ENCODE results near the gene ERVK3-1. TPM values are rescaled to one million over a fixed set of nuclear protein-coding genes. Genes with fewer than 3 reads are reported as not detected.

The ERVK3-1 gene
- total and polyA plus RNA-seq, 2 of the 13 experiments (the other 11 are each of a cell fraction or from before 2014, with no cell fraction given) = 28.5 to 38.7 TPM

GRCh38 chr19:58328999-58329398, 23.8 kb downstream of the ERVK3-1 start (continued):
- peak; percentile 44 for TF ChIP-seq XRCC5 (optimal IDR thresholded peaks at IDR 0.05; ENCODE audit: low read length)
- no peak for TF ChIP-seq PBX2 (CRISPR knock-in tag; IDR thresholded peaks at IDR 0.05)
- TF ChIP-seq ZNF234 (CRISPR knock-in tag; conservative IDR thresholded peaks at IDR 0.05) = no peak
- TF ChIP-seq SALL1 (CRISPR knock-in tag; IDR thresholded peaks at IDR 0.05) = peak; percentile 27
- 0 out of 2 replicates have a peak, but pooled peaks have one; percentile 42 for TF ChIP-seq ZBTB38 (CRISPR knock-in tag; IDR thresholded peaks at IDR 0.05)
- TF ChIP-seq CENPT (CRISPR knock-in tag; IDR thresholded peaks at IDR 0.05; ENCODE audit: low read depth) = no peak

DNA sequence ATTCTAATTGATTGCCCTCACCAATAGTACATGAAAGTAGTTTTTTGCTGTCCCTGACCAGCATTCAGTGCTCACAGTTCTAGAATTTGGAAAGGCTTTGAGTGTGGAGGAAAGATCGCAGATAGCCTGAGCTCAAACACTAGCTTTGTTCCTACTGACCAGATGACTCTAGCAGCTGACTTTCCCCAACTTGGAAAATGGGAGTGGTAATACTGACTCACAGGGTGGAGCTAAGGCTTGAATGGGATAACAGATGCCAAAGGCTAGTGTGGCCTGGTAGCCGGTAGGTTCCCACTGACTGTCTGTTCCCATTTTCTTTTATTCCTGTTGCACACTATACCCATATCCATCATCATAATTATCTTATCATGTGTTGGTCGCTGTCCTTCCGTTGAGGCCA, 25.3 kb downstream of the ERVK3-1 start:
- H3K4me1 ChIP-seq (ENCODE audit: insufficient read depth, low read length) = peaks cover 32% of the 10 kb centered on the region
- FAIRE-seq (no peak), DNase-seq (ENCODE audit: low spot score) (no peak), ATAC-seq (no peak)
- H3K4me3 ChIP-seq (replicated peaks in 1 of 3; ENCODE audit: insufficient read depth in 1 of 3, low read depth in 2 of 3, low read length in 3 of 3) = no peak overlapping the region
- no peaks in the 10 kb centered on the region; a peak in 1 of 5 replicates for H3K27me3 ChIP-seq (ENCODE audit: control insufficient read depth in 1 of 2, insufficient read depth in 2 of 2, low read length in 2 of 2)
- ChIA-PET POLR2A (interaction anchor here (0.8 to 1.6 kb wide), 2 partner anchors 32 to 78 kb away, joined by 3 to 5 read pairs; partner anchors contain the start of genes ZNF497 and ZNF584), CTCF (ENCODE audit: low intra/inter-chr PET ratio, low total read pairs) (no interaction called here)
- 94% methylated on average over 4 of the region's 4 CpGs for WGBS (ENCODE audit: low lambda C conversion rate)
- no peaks in the 10 kb centered on the region for H3K9me3 ChIP-seq (ENCODE audit: low read length)
- H3K27ac ChIP-seq (ENCODE audit: extremely low read length, insufficient read depth, low read length) = no peak overlapping the region
- BruUV-seq (replicated peaks) = no TSS peak
- no peak for TF ChIP-seq CHD2 (IDR thresholded peaks at IDR 0.05; ENCODE audit: low read depth, low read length)
- TF ChIP-seq KLF13 (CRISPR knock-in tag; IDR thresholded peaks at IDR 0.05) = no peak
- no peak for TF ChIP-seq ZNF275 (CRISPR knock-in tag; IDR thresholded peaks at IDR 0.05; ENCODE audit: borderline replicate concordance)
- TF ChIP-seq THAP11 (CRISPR knock-in tag; IDR thresholded peaks at IDR 0.05) = no peak
- TF ChIP-seq IKZF1 (IDR thresholded peaks at IDR 0.05) = no peak
- TF ChIP-seq, protein P1, sequence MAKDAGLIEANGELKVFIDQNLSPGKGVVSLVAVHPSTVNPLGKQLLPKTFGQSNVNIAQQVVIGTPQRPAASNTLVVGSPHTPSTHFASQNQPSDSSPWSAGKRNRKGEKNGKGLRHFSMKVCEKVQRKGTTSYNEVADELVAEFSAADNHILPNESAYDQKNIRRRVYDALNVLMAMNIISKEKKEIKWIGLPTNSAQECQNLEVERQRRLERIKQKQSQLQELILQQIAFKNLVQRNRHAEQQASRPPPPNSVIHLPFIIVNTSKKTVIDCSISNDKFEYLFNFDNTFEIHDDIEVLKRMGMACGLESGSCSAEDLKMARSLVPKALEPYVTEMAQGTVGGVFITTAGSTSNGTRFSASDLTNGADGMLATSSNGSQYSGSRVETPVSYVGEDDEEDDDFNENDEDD (CRISPR knock-in tag; IDR thresholded peaks at IDR 0.05; ENCODE audit: borderline replicate concordance) = no peak
- TF ChIP-seq, protein P2, sequence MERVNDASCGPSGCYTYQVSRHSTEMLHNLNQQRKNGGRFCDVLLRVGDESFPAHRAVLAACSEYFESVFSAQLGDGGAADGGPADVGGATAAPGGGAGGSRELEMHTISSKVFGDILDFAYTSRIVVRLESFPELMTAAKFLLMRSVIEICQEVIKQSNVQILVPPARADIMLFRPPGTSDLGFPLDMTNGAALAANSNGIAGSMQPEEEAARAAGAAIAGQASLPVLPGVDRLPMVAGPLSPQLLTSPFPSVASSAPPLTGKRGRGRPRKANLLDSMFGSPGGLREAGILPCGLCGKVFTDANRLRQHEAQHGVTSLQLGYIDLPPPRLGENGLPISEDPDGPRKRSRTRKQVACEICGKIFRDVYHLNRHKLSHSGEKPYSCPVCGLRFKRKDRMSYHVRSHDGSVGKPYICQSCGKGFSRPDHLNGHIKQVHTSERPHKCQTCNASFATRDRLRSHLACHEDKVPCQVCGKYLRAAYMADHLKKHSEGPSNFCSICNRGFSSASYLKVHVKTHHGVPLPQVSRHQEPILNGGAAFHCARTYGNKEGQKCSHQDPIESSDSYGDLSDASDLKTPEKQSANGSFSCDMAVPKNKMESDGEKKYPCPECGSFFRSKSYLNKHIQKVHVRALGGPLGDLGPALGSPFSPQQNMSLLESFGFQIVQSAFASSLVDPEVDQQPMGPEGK (CRISPR knock-in tag; IDR thresholded peaks at IDR 0.05) = no peak
- TF ChIP-seq PCBP2 (optimal IDR thresholded peaks at IDR 0.05; ENCODE audit: low read depth, low read length, poor library complexity, severe bottlenecking) = no peak
- TF ChIP-seq PHF5A (CRISPR knock-in tag; IDR thresholded peaks at IDR 0.05; ENCODE audit: low read depth, unreplicated experiment) = no peak
- no peak for TF ChIP-seq ATAD3A (CRISPR knock-in tag; IDR thresholded peaks at IDR 0.05)
- TF ChIP-seq ZNF296 (CRISPR knock-in tag; conservative IDR thresholded peaks at IDR 0.05) = no peak
- TF ChIP-seq PRMT3 (CRISPR knock-in tag; IDR thresholded peaks at IDR 0.05; ENCODE audit: borderline replicate concordance, low read depth) = no peak
- TF ChIP-seq HOXA7 (CRISPR knock-in tag; IDR thresholded peaks at IDR 0.05) = no peak
- in situ Hi-C loops (cut with HindIII; ENCODE audit: extremely low pct_ligation_motif_present, low pct_unique_long_range_greater_than_20kb) (no loop called here), intact Hi-C loops (cut with micrococcal nuclease; ENCODE audit: unreplicated experiment) (no loop called here)
- H3K79me2 ChIP-seq (ENCODE audit: insufficient read depth, low read length) = peaks cover 19% of the 10 kb centered on the region
- H3K36me3 ChIP-seq (replicated peaks in 1 of 2; ENCODE audit: control insufficient read depth in 1 of 2, insufficient read depth in 2 of 2, low read length in 2 of 2) = peaks cover 5 to 10% of the 10 kb centered on the region in 2 experiments; a peak in 3 of 5 replicates
- no peaks in the 10 kb centered on the region for H4K20me1 ChIP-seq (ENCODE audit: insufficient read depth, low read length)
- no peak overlapping the region for H3K9ac ChIP-seq (ENCODE audit: insufficient read depth, low read depth, low read length)
- no peak overlapping the region for H2AFZ ChIP-seq (ENCODE audit: low read length)
- H3K4me2 ChIP-seq (ENCODE audit: low read depth, low read length) = no peak overlapping the region
